Adrenal gland (tissue), 12 donors: ENCODE measurements around the gene COL17A1. TPM values are rescaled to one million over a fixed set of nuclear protein-coding genes. Genes with fewer than 3 reads are reported as not detected.

Experiments used
- DNase-seq, 7 donors: peaks; one replicate each; pipeline ENCODE4 v3.0.0-alpha.2; 2019 to 2020
- H3K27ac ChIP-seq, 5 donors: fragments of 200-600 bp; sonication (generic) in 4 of 5; 1 replicate in 3 of 5; 2 replicates in 2 of 5; pipeline versions ENCODE4 v1.5.1 to v1.8.0; 2016 to 2020; ENCODE audit warnings: mild to moderate bottlenecking in 1 of 5
- H3K27me3 ChIP-seq: fragments of 200-600 bp; 2 replicates; pipeline ENCODE4 v1.8.0; 2021
- H3K36me3 ChIP-seq, 2 donors: fragments of 200-600 bp; replicated peaks in 1 of 2; 1 replicate in 1 of 2; 2 replicates in 1 of 2; pipeline versions ENCODE4 v1.5.1 to v1.8.0; 2018 to 2022
- H3K4me1 ChIP-seq, 2 donors: fragments of 200-600 bp; replicated peaks in 1 of 2; 1 replicate in 1 of 2; 2 replicates in 1 of 2; pipeline versions ENCODE4 v1.5.1 to v1.8.0; 2018 to 2021
- H3K4me3 ChIP-seq, 4 donors: fragments of 200-600 bp; sonication (generic) in 3 of 4; one replicate each; pipeline ENCODE4 v1.5.1; 2016 to 2018
- H3K9me3 ChIP-seq, 3 donors: fragments of 200-600 bp; sonication (generic) in 1 of 3; replicated peaks in 1 of 3; 1 replicate in 2 of 3; 2 replicates in 1 of 3; pipeline versions ENCODE4 v1.5.1 to v1.8.0; 2016 to 2021
- CTCF ChIP-seq, 6 experiments: fragments of 450-650 bp in 4 of 6; fragments of 200-600 bp in 2 of 6; sonication (generic) in 1 of 6; IDR thresholded peaks; 1 replicate in 5 of 6; 2 replicates in 1 of 6; pipeline versions ENCODE4 v1.5.1 to v1.8.0; 2016 to 2021; ENCODE audit warnings: antibody characterized with exemption in 6 of 6, mild to moderate bottlenecking in 2 of 6, moderate library complexity in 1 of 6
- POLR2A ChIP-seq, 2 donors: fragments of 450-650 bp; IDR thresholded peaks; one replicate each; pipeline ENCODE4 v1.6.1; 2017; ENCODE audit warnings: antibody characterized with exemption in 2 of 2, mild to moderate bottlenecking in 2 of 2, moderate library complexity in 1 of 2
- WGBS, 4 donors: extraction: QIAGEN DNeasy Blood & Tissue Kit in 2 of 4; methylation state at CpG; one replicate each; pipeline versions ENCODE4 v1.1.5 to v1.1.7; 2013 to 2017; 5-methylcytosine and 5-hydroxymethylcytosine counted together
- intact Hi-C, 2 donors: fragments of 100-400 bp; cut with DNase I; formaldehyde crosslinking; loops; one replicate each; pipeline versions ENCODE4 v1.14.1 to v1.15.0; 2022 to 2023
- polyA plus RNA-seq, 3 donors: library from polyadenylated mRNA; stranded (reverse); fragments of 200-250 nt in 2 of 3; fragments of 350-450 nt in 1 of 3; fragmentation: Illumina TruSeq in 1 of 3; extraction: RNeasy Lipid Tissue Mini Kit (QIAGEN cat#74804) in 1 of 3; gene quantifications; one replicate each; pipeline ENCODE4 v1.2.3, GENCODE V29; 2013 to 2014
- total RNA-seq, 9 donors: library from RNA; depleted of rRNA in 4 of 9; stranded (reverse); fragments of >200 nt in 4 of 9; fragments of 120-200 nt in 1 of 9; fragmentation: NEBNext Ultra II Directional in 1 of 9; extraction: Animal tissue kit (Norgen Biotek cat#: 25700) in 1 of 9; gene quantifications; one replicate each; pipeline versions ENCODE4 v1.1.0 to v1.2.4, GENCODE V29; 2013 to 2023
- donor health status: healthy with polysubstance abuse.
- donor health status: Bipolar disorder and iron deficiency.
- donor health status: DM: yes; HTN: yes; CAD: no.
- donor health status: DM: no; HTN: no; CAD: no.
- donor health status: DM: no; HTN: no; CAD: no.
- donor health status: DM: yes; HTN: yes; CAD: no.

The COL17A1 gene
- total and polyA plus RNA-seq, 12 donors = 0.11 to 2.2 (median 0.36) TPM; not detected in 4

GRCh38 chr10:104067525-104067924 lies 18.2 kb downstream of the COL17A1 start:
- 33 to 42% (median 38%) methylated on average over 12 of the region's 12 CpGs for WGBS, 4 donors
- Histone ChIP-seq H3K4me1 (peaks cover 7% of the 10 kb centered on the region in 2 donors), H3K4me3 (peak overlapping the region in 2 of 4 donors; percentile 14 to 44), H3K36me3 (no peaks in the 10 kb centered on the region), H3K27me3 (no peaks in the 10 kb centered on the region), H3K9me3 (no peaks in the 10 kb centered on the region), H3K27ac (peak overlapping the region in 2 of 5 donors; percentile 28 to 45)
- DNase-seq = peak in 3 of 7 donors; percentile 17 to 24 (median 23)
- intact Hi-C loops = no loop called here
- TF ChIP-seq POLR2A (IDR thresholded peaks at IDR 0.05) (no peak), CTCF (IDR thresholded peaks at IDR 0.05) (no peak)

- intact Hi-C loops = no loop called here
- TF ChIP-seq CTCF (IDR thresholded peaks at IDR 0.05) (no peak), POLR2A (IDR thresholded peaks at IDR 0.05) (no peak)
- H3K9me3 ChIP-seq = no peaks in the 10 kb centered on the region
Observed at GRCh38 chr10:104066945-104067344, 18.7 kb downstream of the COL17A1 start.

GRCh38 chr10:104065748-104066147 lies 19.9 kb downstream of the COL17A1 start:
- H3K36me3 ChIP-seq = no peaks in the 10 kb centered on the region
- WGBS, 4 donors = 55 to 60% (median 57%) methylated on average over 1 of the region's 1 CpG
- no peaks in the 10 kb centered on the region for H3K27me3 ChIP-seq
- intact Hi-C loops = no loop called here
- no peaks in the 10 kb centered on the region for H3K9me3 ChIP-seq
- no peak for DNase-seq
- H3K27ac ChIP-seq = no peak overlapping the region
- H3K4me1 ChIP-seq = peaks cover 7% of the 10 kb centered on the region in 2 donors
- H3K4me3 ChIP-seq = no peak overlapping the region
- TF ChIP-seq POLR2A (IDR thresholded peaks at IDR 0.05) (no peak), CTCF (IDR thresholded peaks at IDR 0.05) (no peak)

More at GRCh38 chr10:104066945-104067344, 18.7 kb downstream of the COL17A1 start:
- H3K27ac ChIP-seq = peak overlapping the region in 1 of 5 donors; percentile 28
- DNase-seq = no peak
- H3K4me1 ChIP-seq = peaks cover 7% of the 10 kb centered on the region in 2 donors
- 68 to 86% (median 74%) methylated on average over 7 of the region's 7 CpGs for WGBS, 4 donors
- H3K4me3 ChIP-seq = no peak overlapping the region
- no peaks in the 10 kb centered on the region for H3K36me3 ChIP-seq
- H3K27me3 ChIP-seq = no peaks in the 10 kb centered on the region

GRCh38 chr10:104061196-104061595 lies 24.5 kb downstream of the COL17A1 start:
- no peaks in the 10 kb centered on the region for H3K9me3 ChIP-seq
- intact Hi-C loops = no loop called here
- no peak for DNase-seq
- WGBS, 4 donors = 89 to 100% (median 97%) methylated on average over 4 to 6 of the region's 6 CpGs
- TF ChIP-seq CTCF (IDR thresholded peaks at IDR 0.05) (no peak), POLR2A (IDR thresholded peaks at IDR 0.05) (no peak)
- H3K36me3 ChIP-seq = no peaks in the 10 kb centered on the region
- H3K27me3 ChIP-seq = no peaks in the 10 kb centered on the region
- peaks cover 5 to 7% of the 10 kb centered on the region in 2 donors for H3K4me1 ChIP-seq
- H3K4me3 ChIP-seq = no peak overlapping the region
- H3K27ac ChIP-seq = no peak overlapping the region
